ENCODE measurements around the gene COMT. TPM values are rescaled to one million over a fixed set of nuclear protein-coding genes. Genes with fewer than 3 reads are reported as not detected.

The COMT gene
- total RNA-seq, 1 donor from 2014 or later: 403 TPM

DNA sequence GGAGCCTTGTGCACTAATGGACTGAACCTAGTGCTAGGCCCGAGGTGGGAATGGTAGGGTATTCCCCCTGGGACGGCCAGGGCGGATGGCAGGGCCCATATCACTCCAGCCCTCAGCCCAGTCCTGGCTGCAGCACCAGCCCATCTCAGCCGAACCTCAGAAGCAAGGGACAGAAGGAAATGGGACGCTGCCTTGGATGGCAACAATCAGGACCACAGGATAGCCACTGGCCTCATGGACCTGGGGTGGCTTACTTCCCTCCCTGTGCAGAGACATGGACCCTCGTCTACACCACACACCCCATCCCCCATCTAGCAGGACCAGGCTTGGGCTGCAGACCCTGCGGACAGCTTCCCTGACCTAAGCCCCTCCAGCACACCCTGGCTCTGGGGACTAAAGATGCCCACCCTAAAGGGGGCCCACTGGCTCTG, 50.9 kb downstream of the COMT start:
- no peaks in the 10 kb centered on the region for H3K27me3 ChIP-seq (ENCODE audit: control insufficient read depth, insufficient read depth, low read length)
- H3K36me3 ChIP-seq (ENCODE audit: control insufficient read depth, insufficient read depth, low read length): no peaks in the 10 kb centered on the region
- TF ChIP-seq, protein P1, sequence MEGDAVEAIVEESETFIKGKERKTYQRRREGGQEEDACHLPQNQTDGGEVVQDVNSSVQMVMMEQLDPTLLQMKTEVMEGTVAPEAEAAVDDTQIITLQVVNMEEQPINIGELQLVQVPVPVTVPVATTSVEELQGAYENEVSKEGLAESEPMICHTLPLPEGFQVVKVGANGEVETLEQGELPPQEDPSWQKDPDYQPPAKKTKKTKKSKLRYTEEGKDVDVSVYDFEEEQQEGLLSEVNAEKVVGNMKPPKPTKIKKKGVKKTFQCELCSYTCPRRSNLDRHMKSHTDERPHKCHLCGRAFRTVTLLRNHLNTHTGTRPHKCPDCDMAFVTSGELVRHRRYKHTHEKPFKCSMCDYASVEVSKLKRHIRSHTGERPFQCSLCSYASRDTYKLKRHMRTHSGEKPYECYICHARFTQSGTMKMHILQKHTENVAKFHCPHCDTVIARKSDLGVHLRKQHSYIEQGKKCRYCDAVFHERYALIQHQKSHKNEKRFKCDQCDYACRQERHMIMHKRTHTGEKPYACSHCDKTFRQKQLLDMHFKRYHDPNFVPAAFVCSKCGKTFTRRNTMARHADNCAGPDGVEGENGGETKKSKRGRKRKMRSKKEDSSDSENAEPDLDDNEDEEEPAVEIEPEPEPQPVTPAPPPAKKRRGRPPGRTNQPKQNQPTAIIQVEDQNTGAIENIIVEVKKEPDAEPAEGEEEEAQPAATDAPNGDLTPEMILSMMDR (IDR thresholded peaks at IDR 0.05; ENCODE audit: insufficient read depth, low read length, poor library complexity, severe bottlenecking): no peak
- no peak for DNase-seq (ENCODE audit: low read depth)
- H3K4me3 ChIP-seq (ENCODE audit: low read depth, low read length): no peak overlapping the region

DNA sequence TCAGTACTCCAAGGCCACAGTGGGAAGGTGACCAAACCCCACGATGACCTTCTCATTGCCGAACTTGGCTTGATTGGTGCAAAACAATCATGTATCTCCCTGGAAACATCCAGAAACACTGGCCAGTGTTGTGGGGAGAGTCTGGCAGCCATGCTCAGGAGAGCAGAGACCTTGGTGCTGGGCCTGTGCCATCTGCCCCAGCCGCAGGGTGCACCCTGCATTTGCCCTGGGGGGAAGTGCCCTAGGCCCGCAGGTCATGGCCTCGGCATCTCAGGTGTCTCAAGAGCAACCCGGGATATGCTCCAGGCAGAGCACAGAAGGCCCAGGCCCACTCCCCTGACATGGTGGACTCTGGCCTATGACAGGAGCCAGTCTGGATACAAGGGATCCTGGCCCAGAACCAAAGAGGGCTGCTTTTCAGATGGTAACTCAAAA, 51.4 kb downstream of the COMT start:
- TF ChIP-seq, protein P1 (IDR thresholded peaks at IDR 0.05; ENCODE audit: insufficient read depth, low read length, poor library complexity, severe bottlenecking): no peak
- Histone ChIP-seq H3K27me3 (ENCODE audit: control insufficient read depth, insufficient read depth, low read length) (no peaks in the 10 kb centered on the region), H3K4me3 (ENCODE audit: low read depth, low read length) (no peak overlapping the region), H3K36me3 (ENCODE audit: control insufficient read depth, insufficient read depth, low read length) (no peaks in the 10 kb centered on the region)
- no peak for DNase-seq (ENCODE audit: low read depth)

DNA sequence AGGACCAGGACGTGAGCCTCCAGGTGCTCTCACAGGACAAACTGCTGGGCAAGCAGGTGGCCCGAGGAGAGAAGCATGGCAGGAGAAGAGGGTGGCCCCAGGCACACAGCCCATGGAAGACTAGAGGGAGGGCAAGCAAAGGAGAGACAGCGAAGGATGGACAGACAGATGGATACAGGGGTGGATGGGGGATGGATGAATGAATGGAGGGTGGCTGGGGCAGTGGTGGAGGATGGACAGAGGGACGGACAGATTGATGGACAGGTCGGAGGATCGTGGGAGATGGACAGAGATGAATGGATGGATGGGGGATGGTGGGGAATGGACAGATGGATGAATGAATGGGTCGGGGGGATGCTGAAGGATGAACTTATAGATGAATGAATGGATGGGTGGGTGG, 52.4 kb downstream of the COMT start:
- Histone ChIP-seq H3K27me3 (ENCODE audit: control insufficient read depth, insufficient read depth, low read length) (no peaks in the 10 kb centered on the region), H3K36me3 (ENCODE audit: control insufficient read depth, insufficient read depth, low read length) (no peaks in the 10 kb centered on the region), H3K4me3 (ENCODE audit: low read depth, low read length) (no peak overlapping the region)
- TF ChIP-seq, protein P1 (IDR thresholded peaks at IDR 0.05; ENCODE audit: insufficient read depth, low read length, poor library complexity, severe bottlenecking): no peak
- no peak for DNase-seq (ENCODE audit: low read depth)

DNA sequence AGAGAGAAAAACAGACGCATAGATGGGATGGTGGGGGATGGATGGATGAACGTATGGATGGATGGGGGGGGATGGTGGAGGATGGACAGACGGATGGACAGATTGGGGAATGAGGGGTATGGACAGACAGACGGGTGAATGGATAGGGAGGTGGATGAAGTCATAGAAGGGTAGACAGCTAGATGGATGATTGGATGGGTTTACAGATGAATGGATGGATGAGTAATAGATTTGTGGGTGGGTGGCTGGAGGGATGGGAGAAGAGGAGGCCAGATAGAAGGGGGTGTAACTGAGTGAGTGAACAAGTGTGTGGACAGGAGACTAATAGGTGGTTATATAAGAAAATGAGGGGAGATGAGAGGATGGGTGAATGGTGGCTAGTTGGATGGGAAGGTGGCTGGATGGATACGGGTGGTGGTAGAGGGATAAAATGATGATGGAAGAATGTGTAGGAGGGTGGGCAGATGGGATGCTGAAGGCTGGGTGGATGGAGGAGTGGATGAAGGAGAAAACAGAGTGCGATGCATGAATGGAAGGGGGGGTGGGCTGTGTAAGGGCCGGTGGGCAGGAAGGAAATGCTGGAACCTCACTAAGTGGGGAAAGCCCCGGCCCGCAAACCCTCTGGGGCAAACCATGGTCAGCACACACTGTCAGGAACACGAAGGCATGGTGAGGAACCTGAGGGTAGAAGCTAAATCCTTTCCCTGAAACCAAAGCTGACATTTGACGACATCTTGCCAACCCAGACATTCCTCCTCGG, 53.5 kb downstream of the COMT start:
- Histone ChIP-seq H3K4me3 (ENCODE audit: low read depth, low read length) (no peak overlapping the region), H3K27me3 (ENCODE audit: control insufficient read depth, insufficient read depth, low read length) (no peaks in the 10 kb centered on the region), H3K36me3 (ENCODE audit: control insufficient read depth, insufficient read depth, low read length) (no peaks in the 10 kb centered on the region)
- TF ChIP-seq, protein P1 (IDR thresholded peaks at IDR 0.05; ENCODE audit: insufficient read depth, low read length, poor library complexity, severe bottlenecking): no peak
- DNase-seq (ENCODE audit: low read depth): no peak

DNA sequence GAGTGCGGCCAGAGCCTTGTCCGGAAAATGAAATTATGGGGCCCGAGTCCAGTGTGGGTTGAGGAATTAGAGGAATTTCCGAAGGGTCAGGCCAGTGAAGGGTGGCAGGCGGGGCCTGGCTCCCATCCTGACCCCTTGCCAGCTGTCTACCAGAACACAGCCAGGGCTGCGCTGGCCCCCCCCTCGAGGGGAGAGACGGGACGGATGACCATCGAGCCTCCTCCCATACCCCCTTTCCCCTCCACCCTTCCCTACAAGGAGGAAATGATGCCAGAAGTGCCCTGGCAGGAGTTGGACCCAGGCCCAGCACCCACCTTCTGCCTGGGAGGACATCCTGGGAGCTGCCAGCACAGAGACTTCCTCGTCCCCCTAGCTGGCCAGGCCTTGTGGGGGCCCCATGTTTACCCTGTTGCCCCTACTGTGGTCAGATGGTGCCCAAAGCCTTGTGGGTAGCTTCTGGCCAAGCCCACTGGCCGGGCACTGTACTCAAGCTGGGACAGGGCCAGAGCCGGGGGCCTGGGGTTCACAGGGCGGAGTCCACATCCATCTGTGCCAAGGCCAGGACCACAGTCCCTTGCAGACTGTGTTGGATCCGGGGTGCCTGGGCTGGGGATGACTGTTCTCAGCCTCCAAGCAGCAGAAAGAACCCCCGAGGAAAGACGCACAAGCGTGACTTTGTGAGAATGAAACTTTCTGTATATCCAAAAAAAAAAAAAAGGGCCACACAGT, 54.2 kb downstream of the COMT start:
- Histone ChIP-seq H3K4me3 (ENCODE audit: low read depth, low read length) (no peak overlapping the region), H3K36me3 (ENCODE audit: control insufficient read depth, insufficient read depth, low read length) (no peaks in the 10 kb centered on the region), H3K27me3 (ENCODE audit: control insufficient read depth, insufficient read depth, low read length) (no peaks in the 10 kb centered on the region)
- no peak for DNase-seq (ENCODE audit: low read depth)
- TF ChIP-seq, protein P1 (IDR thresholded peaks at IDR 0.05; ENCODE audit: insufficient read depth, low read length, poor library complexity, severe bottlenecking): no peak
